Aorta (tissue), 5 donors: Measurements from ENCODE around the gene PRRC1. TPM values are rescaled to one million over a fixed set of nuclear protein-coding genes. Genes with fewer than 3 reads are reported as not detected.

Experiments used
- ATAC-seq: fragments of 200-7000 bp; cut with Tn5 transposase; one replicate; pipeline ENCODE4 v1.9.1; 2022; ENCODE audit warnings: moderate library complexity; ENCODE audit not compliant: low FRiP score
- DNase-seq, 2 donors: peaks; one replicate each; pipeline ENCODE4 v3.0.0-alpha.2; 2020
- H3K27ac ChIP-seq, 2 donors: one replicate each; pipeline ENCODE4 v1.5.1; 2013; ENCODE audit warnings: low read length in 2 of 2, mild to moderate bottlenecking in 2 of 2, moderate library complexity in 2 of 2, control low read depth in 1 of 2, inconsistent platforms in 1 of 2, low read depth in 1 of 2
- H3K27me3 ChIP-seq, 2 donors: one replicate each; pipeline ENCODE4 v1.6.1; 2013; ENCODE audit warnings: control low read depth in 1 of 2, low read length in 1 of 2, mild to moderate bottlenecking in 1 of 2, moderate library complexity in 1 of 2; ENCODE audit not compliant: insufficient read depth in 2 of 2, control insufficient read depth in 1 of 2
- H3K36me3 ChIP-seq, 2 donors: one replicate each; pipeline ENCODE4 v1.6.1; 2013; ENCODE audit warnings: control low read depth in 1 of 2, low read length in 1 of 2, mild to moderate bottlenecking in 1 of 2; ENCODE audit not compliant: insufficient read depth in 2 of 2, control insufficient read depth in 1 of 2
- H3K4me1 ChIP-seq, 2 donors: one replicate each; pipeline ENCODE4 v1.6.1; 2013; ENCODE audit warnings: low read length in 2 of 2, control low read depth in 1 of 2, mild to moderate bottlenecking in 1 of 2, moderate library complexity in 1 of 2; ENCODE audit not compliant: insufficient read depth in 2 of 2, control insufficient read depth in 1 of 2
- H3K4me3 ChIP-seq, 2 donors: one replicate each; pipeline ENCODE4 v1.5.1; 2013; ENCODE audit warnings: low read length in 2 of 2, control low read depth in 1 of 2, mild to moderate bottlenecking in 1 of 2
- H3K9me3 ChIP-seq: one replicate; pipeline ENCODE4 v1.6.1; 2013; ENCODE audit warnings: mild to moderate bottlenecking, low read length; ENCODE audit not compliant: control insufficient read depth
- WGBS, 2 donors: extraction: QIAGEN DNeasy Blood & Tissue Kit; methylation state at CpG; one replicate each; pipeline ENCODE4 v1.1.7; 2013; 5-methylcytosine and 5-hydroxymethylcytosine counted together
- intact Hi-C, 2 donors: fragments of 100-400 bp; cut with DNase I; formaldehyde crosslinking; loops; one replicate each; pipeline versions ENCODE4 v1.14.2 to v1.15.0; 2022
- long read RNA-seq, 2 donors: library from polyadenylated mRNA; unstranded; transcript quantifications; one replicate each; pipeline ENCODE4 v2.0.0, GENCODE V29; 2020 to 2021
- polyA plus RNA-seq, 2 donors: library from polyadenylated mRNA; stranded (reverse); fragments of 200-250 nt; gene quantifications; one replicate each; pipeline ENCODE4 v1.2.3, GENCODE V29; 2013
- total RNA-seq, 2 donors: library from RNA; stranded (reverse); fragmentation: NEBNext Ultra II Directional; extraction: Animal tissue kit (Norgen Biotek cat#: 25700); gene quantifications; one replicate each; pipeline ENCODE4 v1.2.1, GENCODE V29; 2021
- donor health status: healthy with polysubstance abuse.
- donor health status: Bipolar disorder and iron deficiency.
- donor health status: DM: no; HTN: no; CAD: no.
- donor health status: DM: no; HTN: no; CAD: no.
- donor health status: DM: yes; HTN: yes; CAD: no.

PRRC1 gene
- total RNA-seq: 10 to 100 TPM; 46.2 to 47.9 TPM
- 10 to 100 TPM; 17.7 to 19.8 TPM for polyA plus RNA-seq
- long read RNA-seq, donor 1, full-length matches to known transcripts: 16 of 31 reads
- long read RNA-seq, donor 1, partial matches to known transcripts: 7 of 31 reads
- long read RNA-seq, donor 1, other reads (novel, unspliced or antisense): 8 of 31 reads
- long read RNA-seq, donor 2, full-length matches to known transcripts: 13 of 26 reads
- long read RNA-seq, donor 2, partial matches to known transcripts: 8 of 26 reads
- long read RNA-seq, donor 2, other reads (novel, unspliced or antisense): 5 of 26 reads

DNA sequence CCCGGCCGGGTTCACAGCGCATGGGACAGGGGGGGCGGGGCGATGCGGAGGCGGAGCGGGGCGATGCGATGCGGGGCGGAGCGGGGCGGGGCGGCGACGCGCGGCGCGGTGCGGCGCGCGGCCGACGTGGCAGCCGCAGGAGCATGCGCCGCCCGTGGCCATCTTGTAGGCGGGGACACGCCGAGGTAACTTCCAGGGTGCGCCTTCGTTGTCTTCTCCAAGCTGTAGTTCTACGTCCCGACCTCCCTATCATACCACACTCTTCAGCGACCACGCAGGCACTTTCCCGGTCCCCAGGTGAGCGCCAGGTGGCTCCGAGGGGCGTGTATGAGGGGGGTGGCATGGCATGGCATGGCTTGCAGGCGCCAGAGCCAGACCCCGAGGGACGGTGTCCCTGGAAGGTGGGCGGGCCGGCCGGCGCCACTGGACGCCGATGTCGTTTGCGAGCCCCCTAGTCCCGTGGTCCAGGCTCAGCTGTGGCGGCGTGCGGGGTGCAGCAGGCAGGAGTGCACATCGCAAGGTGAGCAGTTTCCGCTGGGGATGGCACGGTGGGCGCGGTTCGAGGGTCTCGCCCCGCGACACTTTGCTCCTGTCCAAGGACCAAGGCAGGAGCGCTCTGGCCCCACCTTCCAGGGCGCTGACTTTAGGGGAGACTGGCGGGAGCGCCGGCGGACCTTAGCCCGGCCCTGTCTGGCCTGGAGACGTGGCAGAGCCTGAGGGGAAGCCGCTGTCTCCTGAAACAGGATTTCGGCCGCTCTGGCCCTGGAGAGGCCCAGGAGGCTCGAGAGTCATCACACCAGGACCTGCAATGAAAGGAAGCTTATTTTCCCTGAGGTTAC lies at the start of gene PRRC1:
Gene PRRC1 (plus strand): TSS at position 161 of the 839 bp plus-strand sequence. CDS start 5,840 bp downstream, outside the sequence.
- DNase-seq: peak; percentile 87 to 95
- Histone ChIP-seq H3K4me1 (peaks cover 0 to 6% of the 10 kb centered on the region in 2 donors), H3K4me3 (peak within 1 kb of the TSS; percentile 35 to 66), H3K9me3 (no peaks in the 10 kb centered on the region), H3K27ac (peak within 1 kb of the TSS in 1 of 2 donors; percentile 58), H3K27me3 (no peaks in the 10 kb centered on the region), H3K36me3 (no peaks in the 10 kb centered on the region)
- WGBS, 2 donors: 0% methylated on average over 80 of the region's 80 CpGs
- intact Hi-C loops: loop anchor here in 1 of 2 donors (5.0 kb wide), 1 partner anchor 565 kb away; the partner anchor contains the start of gene SLC12A2
- ATAC-seq: peak; percentile 94

DNA sequence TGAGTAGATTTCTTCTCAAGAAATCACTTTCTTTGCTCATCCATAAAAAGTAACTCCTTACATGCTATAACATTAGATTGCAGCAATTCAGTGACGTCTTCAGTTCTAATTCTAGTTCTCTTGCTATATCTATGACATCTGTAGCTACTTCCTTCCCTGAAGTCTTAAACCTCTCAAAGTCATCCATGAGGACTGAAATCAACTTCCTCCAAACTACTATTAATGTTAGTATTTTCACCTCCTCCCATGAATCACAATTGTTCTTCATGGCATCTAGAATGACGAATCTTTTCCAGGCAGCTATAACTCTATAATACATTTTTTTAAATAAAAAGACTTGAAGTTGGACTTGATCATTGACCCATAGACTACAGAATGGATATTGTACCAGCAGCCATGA lies 46.2 kb upstream of the PRRC1 start:
- WGBS, 2 donors: 66 to 79% methylated on average over 2 of the region's 2 CpGs
- H3K4me3 ChIP-seq: no peak overlapping the region
- intact Hi-C loops: no loop called here
- no peaks in the 10 kb centered on the region for H3K9me3 ChIP-seq
- H3K36me3 ChIP-seq: no peaks in the 10 kb centered on the region
- no peaks in the 10 kb centered on the region for H3K4me1 ChIP-seq
- no peaks in the 10 kb centered on the region for H3K27me3 ChIP-seq
- DNase-seq: no peak
- ATAC-seq: no peak
- H3K27ac ChIP-seq: no peak overlapping the region

DNA sequence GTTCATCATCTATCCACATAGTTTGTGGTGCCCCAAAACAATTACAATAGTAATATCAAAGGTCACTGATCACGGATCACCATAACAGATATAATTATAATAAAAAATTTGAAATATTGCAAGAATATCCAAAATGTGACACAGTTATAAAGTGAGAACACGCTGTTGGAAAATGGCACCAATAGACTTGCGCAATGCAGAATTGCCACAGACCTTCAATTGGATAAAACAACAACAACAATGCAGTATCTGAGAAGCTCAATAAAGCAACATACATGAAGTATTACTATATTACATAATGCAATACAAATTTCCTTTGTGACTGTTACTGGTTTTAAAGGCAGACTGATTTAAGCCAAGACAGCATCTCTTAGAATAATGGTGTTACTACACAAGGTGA lies 44.7 kb upstream of the PRRC1 start:
- DNase-seq (no peak), ATAC-seq (no peak)
- 95 to 96% methylated on average over 3 of the region's 3 CpGs for WGBS, 2 donors
- Histone ChIP-seq H3K27ac (no peak overlapping the region), H3K4me1 (no peaks in the 10 kb centered on the region), H3K4me3 (no peak overlapping the region), H3K9me3 (no peaks in the 10 kb centered on the region), H3K27me3 (no peaks in the 10 kb centered on the region), H3K36me3 (no peaks in the 10 kb centered on the region)
- intact Hi-C loops: no loop called here

DNA sequence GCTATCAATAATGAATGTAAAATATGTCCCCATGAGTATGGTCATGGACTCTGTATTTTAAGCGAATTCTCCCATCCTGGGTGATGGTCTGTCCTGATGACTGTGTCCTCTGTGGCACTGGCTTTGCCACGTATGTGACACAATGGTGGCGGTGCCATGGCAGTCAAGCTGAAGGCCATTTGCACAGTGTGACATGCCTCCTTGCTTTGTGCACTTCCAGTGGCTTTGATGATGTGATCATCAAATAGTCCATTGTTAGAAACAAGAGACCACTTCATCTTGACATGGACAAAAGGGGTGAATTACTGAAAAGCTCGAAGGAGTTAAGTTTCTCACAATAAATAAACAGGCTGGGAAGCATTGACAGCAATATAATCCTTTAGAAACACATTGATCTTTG lies 31.0 kb upstream of the PRRC1 start:
- Histone ChIP-seq H3K9me3 (no peaks in the 10 kb centered on the region), H3K27me3 (no peaks in the 10 kb centered on the region), H3K4me1 (no peaks in the 10 kb centered on the region), H3K27ac (no peak overlapping the region), H3K36me3 (no peaks in the 10 kb centered on the region), H3K4me3 (no peak overlapping the region)
- intact Hi-C loops: no loop called here
- 74 to 79% methylated on average over 4 of the region's 4 CpGs for WGBS, 2 donors
- DNase-seq (no peak), ATAC-seq (no peak)

DNA sequence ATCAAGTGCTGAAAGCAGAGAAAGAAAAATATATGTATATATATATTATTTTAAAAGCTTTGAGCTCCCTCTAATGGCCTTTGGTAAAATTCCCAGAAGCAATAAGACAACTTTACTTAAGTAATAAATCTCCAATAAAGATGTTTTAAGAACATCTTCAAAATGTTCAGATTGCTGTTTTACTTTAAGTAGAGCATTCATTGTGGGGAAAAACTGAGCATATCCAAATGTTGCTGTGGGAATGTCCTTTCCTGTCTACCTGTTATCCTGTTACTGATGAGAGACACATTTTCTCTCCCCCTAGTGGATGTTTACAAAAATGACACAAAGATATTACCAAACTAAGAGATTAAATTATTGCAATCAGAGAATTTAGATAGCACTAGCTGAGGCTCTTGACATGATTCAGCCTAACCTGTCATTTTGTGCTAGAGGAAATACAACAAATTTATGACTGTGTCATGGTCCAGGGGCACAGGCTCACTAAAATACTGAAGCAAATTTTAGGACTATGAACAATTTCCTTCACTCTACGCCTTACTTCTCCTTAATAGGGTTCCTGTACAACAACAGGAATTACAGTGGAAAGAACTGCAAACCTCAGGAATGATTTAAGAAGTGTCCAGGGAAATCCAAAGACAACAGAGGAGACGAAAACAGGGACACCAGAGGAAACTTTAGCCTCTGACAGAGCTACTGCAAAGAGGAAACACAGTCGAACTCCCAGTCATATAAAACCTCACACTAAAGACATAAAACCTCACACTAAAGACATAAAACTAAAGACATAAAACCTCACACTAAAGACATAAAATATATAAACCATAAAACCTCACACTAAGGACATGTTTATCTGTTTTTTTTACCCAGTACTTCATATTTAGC lies 24.3 kb upstream of the PRRC1 start:
- WGBS, 2 donors: 63 to 64% methylated on average over 3 of the region's 3 CpGs
- no peak for ATAC-seq
- DNase-seq: no peak

DNA sequence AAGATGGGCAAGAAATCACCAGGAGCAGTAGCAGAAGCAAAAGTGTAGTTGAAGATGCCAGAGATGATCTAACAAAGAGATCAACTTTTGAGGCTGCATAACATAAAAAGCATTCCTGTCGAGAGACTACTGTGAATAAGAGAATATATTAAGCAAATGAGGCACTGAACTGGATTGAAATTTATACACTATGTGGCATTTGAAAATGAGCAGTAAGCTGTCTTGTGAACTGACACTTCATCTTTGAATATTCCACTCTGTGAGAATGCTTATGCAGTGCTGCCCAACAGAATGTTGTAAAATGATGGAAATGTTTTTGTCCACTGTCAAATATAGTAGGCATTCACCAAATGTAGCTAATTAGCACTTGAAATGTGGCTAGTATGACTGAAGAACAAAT lies 18.9 kb upstream of the PRRC1 start:
- intact Hi-C loops: no loop called here
- no peak for DNase-seq
- H3K9me3 ChIP-seq: no peaks in the 10 kb centered on the region
- H3K4me3 ChIP-seq: no peak overlapping the region
- H3K27me3 ChIP-seq: no peaks in the 10 kb centered on the region
- no peak overlapping the region for H3K27ac ChIP-seq
- 78 to 82% methylated on average over 1 of the region's 1 CpG for WGBS, 2 donors
- ATAC-seq: no peak
- H3K4me1 ChIP-seq: no peaks in the 10 kb centered on the region
- no peaks in the 10 kb centered on the region for H3K36me3 ChIP-seq

More for the DNA sequence above, 24.3 kb upstream of the PRRC1 start:
- H3K4me1 ChIP-seq: no peaks in the 10 kb centered on the region
- no peak overlapping the region for H3K4me3 ChIP-seq
- no peaks in the 10 kb centered on the region for H3K36me3 ChIP-seq
- H3K27me3 ChIP-seq: no peaks in the 10 kb centered on the region
- intact Hi-C loops: loop anchor here in 1 of 2 donors (5.0 kb wide), 1 partner anchor 656 kb away; no protein-coding TSS in a partner anchor
- no peak overlapping the region for H3K27ac ChIP-seq
- H3K9me3 ChIP-seq: no peaks in the 10 kb centered on the region

DNA sequence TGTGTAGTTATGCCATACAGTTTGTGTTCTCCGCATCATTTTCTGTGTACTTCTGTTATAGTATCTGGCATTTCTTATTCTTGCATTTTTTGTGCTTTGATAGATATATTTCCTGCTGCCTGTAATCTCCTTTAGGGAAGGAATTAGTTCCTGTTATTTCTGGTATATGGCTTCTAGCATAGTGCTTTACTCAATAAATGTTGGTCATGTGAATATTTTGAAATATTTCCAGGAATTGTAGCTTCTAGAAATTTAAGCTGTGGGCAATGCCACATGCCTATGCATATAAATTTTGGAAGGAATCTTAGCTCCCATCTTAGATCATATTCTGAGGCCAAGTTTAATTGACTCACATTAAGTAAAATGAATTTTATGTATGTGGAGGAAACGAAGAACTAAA lies 11.5 kb upstream of the PRRC1 start:
- intact Hi-C loops: no loop called here
- H3K4me3 ChIP-seq: no peak overlapping the region
- H3K36me3 ChIP-seq: no peaks in the 10 kb centered on the region
- 90 to 94% methylated on average over 2 of the region's 2 CpGs for WGBS, 2 donors
- DNase-seq: no peak
- ATAC-seq: no peak
- no peak overlapping the region for H3K27ac ChIP-seq
- no peaks in the 10 kb centered on the region for H3K4me1 ChIP-seq
- no peaks in the 10 kb centered on the region for H3K27me3 ChIP-seq
- H3K9me3 ChIP-seq: no peaks in the 10 kb centered on the region

DNA sequence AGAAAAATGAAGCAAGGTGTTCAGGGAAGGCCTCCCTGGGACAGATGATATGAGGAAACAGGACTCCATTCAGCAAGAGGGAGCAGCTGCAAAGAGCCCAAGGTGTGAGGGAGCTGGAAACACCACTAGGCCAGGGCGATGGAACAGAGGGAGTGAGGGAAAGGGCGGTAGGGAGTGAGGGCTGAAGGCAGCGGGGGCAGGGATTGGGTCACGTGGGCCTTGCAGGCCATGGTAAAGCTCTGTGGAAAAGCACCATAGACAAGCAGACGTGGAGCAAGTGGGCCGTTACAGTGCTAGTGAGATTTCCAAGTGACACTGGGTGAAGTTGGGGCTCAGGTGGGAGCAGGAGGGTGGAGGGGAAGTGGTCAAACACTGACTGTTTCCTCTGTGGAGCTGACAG lies 10.8 kb upstream of the PRRC1 start:
- ATAC-seq (no peak), DNase-seq (no peak)
- WGBS, 2 donors: 72 to 76% methylated on average over 6 of the region's 6 CpGs
- H3K36me3 ChIP-seq: no peaks in the 10 kb centered on the region
- H3K27ac ChIP-seq: no peak overlapping the region
- intact Hi-C loops: no loop called here
- no peaks in the 10 kb centered on the region for H3K4me1 ChIP-seq
- no peak overlapping the region for H3K4me3 ChIP-seq
- H3K27me3 ChIP-seq: no peaks in the 10 kb centered on the region
- H3K9me3 ChIP-seq: no peaks in the 10 kb centered on the region
